CD4-positive, CD25-positive, alpha-beta regulatory T cell (primary cell): Measurements from ENCODE around the gene COL5A1. TPM values are rescaled to one million over a fixed set of nuclear protein-coding genes. Genes with fewer than 3 reads are reported as not detected.

ENCODE experiments used
- ATAC-seq, 2 donors: fragments of 150-1000 bp; cut with Tn5 transposase; one replicate each; pipeline ENCODE4 v1.10.0; 2021; ENCODE audit warnings: low read depth in 2 of 2, moderate number of reproducible peaks in 2 of 2, moderate library complexity in 1 of 2
- DNase-seq, 3 donors: peaks; one replicate each; pipeline versions ENCODE4 v3.0.0 to v3.0.0-alpha.2; 2012 to 2022; ENCODE audit warnings: mixed read lengths in 1 of 3
- H3K27ac ChIP-seq: one replicate; pipeline ENCODE4 v1.7.0; 2013; ENCODE audit warnings: mild to moderate bottlenecking, low read length; ENCODE audit not compliant: insufficient read depth, poor library complexity, severe bottlenecking
- H3K27me3 ChIP-seq: one replicate; pipeline ENCODE4 v1.7.0; 2013; ENCODE audit warnings: low read length; ENCODE audit not compliant: control insufficient read depth, insufficient read depth
- H3K36me3 ChIP-seq: one replicate; pipeline ENCODE4 v1.7.0; 2013; ENCODE audit warnings: mild to moderate bottlenecking, low read length, moderate library complexity; ENCODE audit not compliant: control insufficient read depth, insufficient read depth
- H3K4me1 ChIP-seq: 2 replicates; pipeline ENCODE4 v1.7.0; 2013; ENCODE audit warnings: mild to moderate bottlenecking, low read length; ENCODE audit not compliant: insufficient read depth, control insufficient read depth, poor library complexity, severe bottlenecking
- H3K4me3 ChIP-seq: one replicate; pipeline ENCODE4 v1.7.0; 2013; ENCODE audit warnings: low read depth, mild to moderate bottlenecking, low read length, moderate library complexity
- H3K9me3 ChIP-seq, 2 experiments: 1 replicate in 1 of 2; 2 replicates in 1 of 2; pipeline ENCODE4 v1.7.0; 2013; ENCODE audit warnings: low read length in 2 of 2, mild to moderate bottlenecking in 1 of 2, moderate library complexity in 1 of 2; ENCODE audit not compliant: control insufficient read depth in 2 of 2
- H3K27ac Mint-ChIP-seq, 3 donors: one replicate each; pipeline ENCODE4 v1.8.0; 2020 to 2022; ENCODE audit warnings: mild to moderate bottlenecking in 3 of 3, mixed read lengths in 3 of 3, moderate library complexity in 2 of 3
- H3K27me3 Mint-ChIP-seq: one replicate; pipeline ENCODE4 v1.8.0; 2022; ENCODE audit warnings: mild to moderate bottlenecking, mixed read lengths
- H3K36me3 Mint-ChIP-seq: one replicate; pipeline ENCODE4 v1.8.0; 2020; ENCODE audit warnings: mixed read lengths
- H3K4me1 Mint-ChIP-seq, 4 donors: one replicate each; pipeline ENCODE4 v1.8.0; 2020 to 2022; ENCODE audit warnings: mixed read lengths in 4 of 4, mild to moderate bottlenecking in 1 of 4
- H3K4me3 Mint-ChIP-seq, 4 donors: one replicate each; pipeline ENCODE4 v1.8.0; 2020 to 2022; ENCODE audit warnings: mild to moderate bottlenecking in 4 of 4, mixed read lengths in 4 of 4, moderate library complexity in 3 of 4
- H3K9me3 Mint-ChIP-seq, 7 donors: one replicate each; pipeline ENCODE4 v1.8.0; 2020 to 2022; ENCODE audit warnings: mixed read lengths in 7 of 7, mild to moderate bottlenecking in 3 of 7, moderate library complexity in 2 of 7
- polyA plus RNA-seq, 4 donors: library from polyadenylated mRNA; unstranded; fragments of 300-500 nt; fragmentation: Illumina TruSeq; gene quantifications; one replicate each; pipeline ENCODE4 v1.2.3, GENCODE V29; 2021
- total RNA-seq: library from RNA; stranded (reverse); gene quantifications from one replicate; pipeline ENCODE4 v1.2.3, GENCODE V29; 2022

The COL5A1 gene
- total and polyA plus RNA-seq, 5 donors from 2014 or later, result 0.02 to 1.7 (median 0.10) TPM; not detected in 2

GRCh38 chr9:134835448-134835847 is 193.8 kb downstream of the COL5A1 start:
- H3K36me3 ChIP-seq, result no peaks in the 10 kb centered on the region
- H3K4me3 ChIP-seq, result no peak overlapping the region
- Mint-ChIP-seq H3K36me3 (no peaks in the 10 kb centered on the region), H3K27me3 (no peaks in the 10 kb centered on the region), H3K27ac (no peak overlapping the region), H3K4me1 (no peaks in the 10 kb centered on the region), H3K9me3 (no peaks in the 10 kb centered on the region), H3K4me3 (no peak overlapping the region)
- no peak for DNase-seq
- no peaks in the 10 kb centered on the region for H3K4me1 ChIP-seq
- ATAC-seq, result no peak
- no peak overlapping the region for H3K27ac ChIP-seq
- H3K27me3 ChIP-seq, result no peaks in the 10 kb centered on the region
- no peaks in the 10 kb centered on the region for H3K9me3 ChIP-seq

- H3K27me3 ChIP-seq, result no peaks in the 10 kb centered on the region
- H3K4me1 Mint-ChIP-seq, result no peaks in the 10 kb centered on the region
- no peaks in the 10 kb centered on the region for H3K36me3 ChIP-seq
- no peaks in the 10 kb centered on the region for H3K9me3 ChIP-seq
- H3K36me3 Mint-ChIP-seq, result no peaks in the 10 kb centered on the region
- no peaks in the 10 kb centered on the region for H3K27me3 Mint-ChIP-seq
- H3K4me3 ChIP-seq, result no peak overlapping the region
- ATAC-seq (no peak), DNase-seq (no peak)
- H3K4me1 ChIP-seq, result no peaks in the 10 kb centered on the region
- H3K4me3 Mint-ChIP-seq, result no peak overlapping the region
- H3K9me3 Mint-ChIP-seq, result no peaks in the 10 kb centered on the region
- H3K27ac Mint-ChIP-seq, result no peak overlapping the region
- no peak overlapping the region for H3K27ac ChIP-seq
Measured at GRCh38 chr9:134835987-134836386, 194.4 kb downstream of the COL5A1 start.

- no peaks in the 10 kb centered on the region for H3K36me3 Mint-ChIP-seq
- Histone ChIP-seq H3K9me3 (no peaks in the 10 kb centered on the region), H3K4me3 (no peak overlapping the region), H3K27ac (no peak overlapping the region), H3K4me1 (no peaks in the 10 kb centered on the region), H3K36me3 (no peaks in the 10 kb centered on the region), H3K27me3 (no peaks in the 10 kb centered on the region)
- ATAC-seq (no peak), DNase-seq (no peak)
- H3K9me3 Mint-ChIP-seq, result no peaks in the 10 kb centered on the region
- H3K4me1 Mint-ChIP-seq, result no peaks in the 10 kb centered on the region
- H3K27me3 Mint-ChIP-seq, result no peaks in the 10 kb centered on the region
- H3K4me3 Mint-ChIP-seq, result no peak overlapping the region
- no peak overlapping the region for H3K27ac Mint-ChIP-seq
Measured at GRCh38 chr9:134836406-134836970, 194.9 kb downstream of the COL5A1 start.

- DNase-seq, result no peak
- H3K9me3 Mint-ChIP-seq, result no peaks in the 10 kb centered on the region
- no peaks in the 10 kb centered on the region for H3K27me3 ChIP-seq
- no peaks in the 10 kb centered on the region for H3K4me1 Mint-ChIP-seq
- H3K27ac Mint-ChIP-seq, result no peak overlapping the region
- H3K36me3 Mint-ChIP-seq, result no peaks in the 10 kb centered on the region
- no peaks in the 10 kb centered on the region for H3K9me3 ChIP-seq
- H3K36me3 ChIP-seq, result no peaks in the 10 kb centered on the region
- no peak overlapping the region for H3K4me3 Mint-ChIP-seq
- H3K27ac ChIP-seq, result no peak overlapping the region
- no peak overlapping the region for H3K4me3 ChIP-seq
- no peaks in the 10 kb centered on the region for H3K4me1 ChIP-seq
- H3K27me3 Mint-ChIP-seq, result no peaks in the 10 kb centered on the region
- ATAC-seq, result no peak
Measured at GRCh38 chr9:134837529-134837928, 195.9 kb downstream of the COL5A1 start.

- ATAC-seq, result no peak
- Histone ChIP-seq H3K4me3 (no peak overlapping the region), H3K4me1 (no peaks in the 10 kb centered on the region), H3K9me3 (no peaks in the 10 kb centered on the region), H3K27me3 (no peaks in the 10 kb centered on the region), H3K36me3 (no peaks in the 10 kb centered on the region), H3K27ac (no peak overlapping the region)
- H3K36me3 Mint-ChIP-seq, result no peaks in the 10 kb centered on the region
- H3K4me1 Mint-ChIP-seq, result no peaks in the 10 kb centered on the region
- H3K4me3 Mint-ChIP-seq, result no peak overlapping the region
- DNase-seq, result no peak
- no peak overlapping the region for H3K27ac Mint-ChIP-seq
- H3K9me3 Mint-ChIP-seq, result no peaks in the 10 kb centered on the region
- H3K27me3 Mint-ChIP-seq, result no peaks in the 10 kb centered on the region
Measured at GRCh38 chr9:134838651-134839454, 197.2 kb downstream of the COL5A1 start.

GRCh38 chr9:134839455-134840125 is 198.0 kb downstream of the COL5A1 start:
- Histone ChIP-seq H3K27ac (no peak overlapping the region), H3K9me3 (no peaks in the 10 kb centered on the region), H3K4me1 (no peaks in the 10 kb centered on the region), H3K36me3 (no peaks in the 10 kb centered on the region), H3K27me3 (no peaks in the 10 kb centered on the region), H3K4me3 (no peak overlapping the region)
- ATAC-seq (no peak), DNase-seq (no peak)
- Mint-ChIP-seq H3K9me3 (no peaks in the 10 kb centered on the region), H3K4me3 (no peak overlapping the region), H3K36me3 (no peaks in the 10 kb centered on the region), H3K4me1 (no peaks in the 10 kb centered on the region), H3K27ac (no peak overlapping the region), H3K27me3 (no peaks in the 10 kb centered on the region)

- DNase-seq, result no peak
Measured at GRCh38 chr9:134840511-134840910, 198.9 kb downstream of the COL5A1 start.

More at GRCh38 chr9:134840511-134840910, 198.9 kb downstream of the COL5A1 start:
- no peaks in the 10 kb centered on the region for H3K36me3 Mint-ChIP-seq
- no peak for ATAC-seq
- no peaks in the 10 kb centered on the region for H3K9me3 ChIP-seq
- H3K4me3 Mint-ChIP-seq, result no peak overlapping the region
- no peak overlapping the region for H3K27ac Mint-ChIP-seq
- no peaks in the 10 kb centered on the region for H3K4me1 Mint-ChIP-seq
- H3K36me3 ChIP-seq, result no peaks in the 10 kb centered on the region
- H3K9me3 Mint-ChIP-seq, result no peaks in the 10 kb centered on the region
- H3K27me3 ChIP-seq, result no peaks in the 10 kb centered on the region
- H3K4me3 ChIP-seq, result no peak overlapping the region
- no peaks in the 10 kb centered on the region for H3K27me3 Mint-ChIP-seq
- H3K4me1 ChIP-seq, result no peaks in the 10 kb centered on the region
- H3K27ac ChIP-seq, result no peak overlapping the region
